ENCODE data around the gene LMAN2L. TPM values are rescaled to one million over a fixed set of nuclear protein-coding genes. Genes with fewer than 3 reads are reported as not detected.

Gene LMAN2L
- total RNA-seq, 1 experiment from 2014 or later, result 17.6 TPM

- no peak overlapping the region for H2BK12ac ChIP-seq (ENCODE audit: insufficient read length, low read depth, low read length)
- no peaks in the 10 kb centered on the region; the same call in 1 of the 2 replicates for H3K27me3 Mint-ChIP-seq (ENCODE audit: low read depth)
- peaks cover 6 to 7% of the 10 kb centered on the region in 2 experiments for H3K4me1 Mint-ChIP-seq
- H3K79me1 ChIP-seq (ENCODE audit: insufficient read depth, low read depth, low read length, poor library complexity, severe bottlenecking), result no peaks in the 10 kb centered on the region
- H3K14ac ChIP-seq (ENCODE audit: insufficient read depth, low read length), result no peak overlapping the region
- peaks cover 6% of the 10 kb centered on the region for H3K23me2 ChIP-seq (ENCODE audit: insufficient read length, low read depth, low read length, poor library complexity, severe bottlenecking)
- H3K79me2 ChIP-seq (ENCODE audit: insufficient read depth, low read length), result peaks cover 6% of the 10 kb centered on the region; the same call in 1 of the 2 replicates
- H4K91ac ChIP-seq (ENCODE audit: insufficient read length, low read depth, low read length), result no peak overlapping the region
- H3K9ac ChIP-seq (ENCODE audit: extremely low read depth, insufficient read length, low read length), result no peak overlapping the region
- no peak overlapping the region for H3K4me2 ChIP-seq (ENCODE audit: insufficient read depth, insufficient read length, low read length)
- no peak overlapping the region for H2AK5ac ChIP-seq (ENCODE audit: insufficient read length, low read length)
- no peak overlapping the region for H3K56ac ChIP-seq (ENCODE audit: insufficient read length, low read depth, low read length)
- H3K27ac ChIP-seq (ENCODE audit: insufficient read length, low read depth, low read length), result no peak overlapping the region
- H3K27ac Mint-ChIP-seq, result peak overlapping the region in 1 of 3 experiments; percentile 59; a peak in 1 of 7 replicates
- H3K4me1 ChIP-seq (ENCODE audit: insufficient read depth, low read length), result no peaks in the 10 kb centered on the region; the same call in 1 of the 2 replicates
- no peak overlapping the region for H2BK120ac ChIP-seq (ENCODE audit: low read depth, low read length, poor library complexity, severe bottlenecking)
- H3K9me3 Mint-ChIP-seq, result no peaks in the 10 kb centered on the region
- no peak overlapping the region for H3K23ac ChIP-seq (ENCODE audit: insufficient read length, low read depth, low read length)
- H3K9me3 ChIP-seq (ENCODE audit: control insufficient read depth, low read depth, low read length), result no peaks in the 10 kb centered on the region
- no peak for TF ChIP-seq CTCF (conservative IDR thresholded peaks at IDR 0.05)
- H3K4ac ChIP-seq (ENCODE audit: low read depth, low read length), result no peak overlapping the region
- no peak overlapping the region for H3T11ph ChIP-seq (ENCODE audit: low read length)
- H2AFZ ChIP-seq (ENCODE audit: low read length), result no peak overlapping the region
- no peak overlapping the region for H2BK20ac ChIP-seq (ENCODE audit: low read depth, low read length, poor library complexity, severe bottlenecking)
- no peaks in the 10 kb centered on the region for H3K27me3 ChIP-seq (ENCODE audit: insufficient read depth, low read length)
- peaks cover 33 to 72% (median 68%) of the 10 kb centered on the region in 3 experiments; a peak in 6 of 7 replicates for H3K36me3 Mint-ChIP-seq (ENCODE audit: insufficient read depth in 1 of 3, low read depth in 3 of 3)
- no peak overlapping the region for H4K8ac ChIP-seq (replicated peaks; ENCODE audit: insufficient read length, low read depth, low read length)
- no peak overlapping the region for H3K18ac ChIP-seq (ENCODE audit: insufficient read length, low read depth, low read length)
- no peak overlapping the region for H2BK15ac ChIP-seq (ENCODE audit: low read depth, low read length)
- H2BK5ac ChIP-seq (ENCODE audit: insufficient read length, low read length), result no peak overlapping the region
- H4K20me1 ChIP-seq (ENCODE audit: control insufficient read depth, insufficient read depth, insufficient read length), result no peaks in the 10 kb centered on the region
- no peak overlapping the region for H3K4me3 Mint-ChIP-seq
- no CpG with 5 or more reads among the region's 8 CpGs for WGBS (ENCODE audit: extremely low coverage, insufficient read length, low lambda C conversion rate)
- DNase-seq, result no peak
- no peak overlapping the region for H4K5ac ChIP-seq (ENCODE audit: insufficient read length, low read depth, low read length)
Observed at GRCh38 chr2:96734880-96735583, 4.8 kb downstream of the LMAN2L start.

All from H9 (cell line).